ENCODE data around the gene PTPRQ.
"Not testable (repeated sequence)": the region's sequence is repeated elsewhere in the genome, so short reads cannot be mapped to it uniquely, and the experiment has no call there.

Gene PTPRQ

DNA sequence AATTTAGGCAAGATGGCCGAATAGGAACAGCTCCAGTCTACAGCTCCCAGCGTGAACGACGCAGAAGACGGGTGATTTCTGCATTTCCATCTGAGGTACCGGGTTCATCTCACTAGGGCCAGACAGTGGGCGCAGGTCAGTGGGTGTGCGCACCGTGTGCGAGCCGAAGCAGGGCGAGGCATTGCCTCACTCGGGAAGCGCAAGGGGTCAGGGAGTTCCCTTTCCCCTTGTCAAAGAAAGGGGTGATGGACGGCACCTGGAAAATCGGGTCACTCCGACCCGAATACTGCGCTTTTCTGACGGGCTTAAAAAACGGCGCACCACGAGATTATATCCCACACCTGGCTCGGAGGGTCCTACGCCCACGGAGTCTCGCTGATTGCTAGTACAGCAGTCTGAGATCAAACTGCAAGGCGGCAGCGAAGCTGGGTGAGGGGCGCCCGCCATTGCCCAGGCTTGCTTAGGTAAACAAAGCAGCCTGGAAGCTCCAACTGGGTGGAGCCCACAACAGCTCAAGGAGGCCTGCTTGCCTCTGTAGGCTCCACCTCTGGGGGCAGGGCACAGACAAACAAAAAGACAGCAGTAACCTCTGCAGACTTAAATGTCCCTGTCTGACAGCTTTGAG, 33.6 kb downstream of the PTPRQ start:
- H3K36me3 ChIP-seq (ENCODE audit: control insufficient read depth, insufficient read depth, low read length); H3K9ac ChIP-seq (ENCODE audit: low read length); H3K27me3 ChIP-seq (ENCODE audit: control insufficient read depth, insufficient read depth, low read length); H3K4me1 ChIP-seq (ENCODE audit: control insufficient read depth, insufficient read depth, low read length); H3K4me3 ChIP-seq (ENCODE audit: low read length); H3K9me3 ChIP-seq (ENCODE audit: control insufficient read depth, low read length): not testable (repeated sequence)

DNA sequence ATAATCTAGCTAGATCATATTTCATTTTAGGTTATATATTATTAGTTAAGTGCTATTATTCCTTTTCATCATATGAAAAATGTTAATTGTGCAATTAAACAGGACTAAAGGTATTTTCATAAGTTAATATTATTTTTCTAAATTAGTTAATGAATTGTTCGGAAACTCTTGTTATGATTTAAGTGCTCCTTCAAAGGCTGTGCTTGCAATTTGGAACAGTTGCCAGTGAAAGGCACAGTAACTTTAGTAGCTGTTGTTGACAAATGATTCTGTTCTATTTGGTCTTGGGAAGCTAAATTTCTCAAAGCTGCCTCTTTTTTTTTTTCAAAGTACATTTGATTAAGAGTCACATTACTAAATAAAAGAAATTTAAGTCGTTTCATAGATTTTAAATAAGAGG, 40.7 kb downstream of the PTPRQ start:
- no peaks in the 10 kb centered on the region for H3K36me3 ChIP-seq (ENCODE audit: control insufficient read depth, insufficient read depth, low read length)
- H3K27me3 ChIP-seq (ENCODE audit: control insufficient read depth, insufficient read depth, low read length), result no peaks in the 10 kb centered on the region
- no peaks in the 10 kb centered on the region for H3K9me3 ChIP-seq (ENCODE audit: control insufficient read depth, low read length)
- H3K4me3 ChIP-seq (ENCODE audit: low read length), result no peak overlapping the region
- H3K4me1 ChIP-seq (ENCODE audit: control insufficient read depth, insufficient read depth, low read length), result no peaks in the 10 kb centered on the region
- no peak overlapping the region for H3K9ac ChIP-seq (ENCODE audit: low read length)

DNA sequence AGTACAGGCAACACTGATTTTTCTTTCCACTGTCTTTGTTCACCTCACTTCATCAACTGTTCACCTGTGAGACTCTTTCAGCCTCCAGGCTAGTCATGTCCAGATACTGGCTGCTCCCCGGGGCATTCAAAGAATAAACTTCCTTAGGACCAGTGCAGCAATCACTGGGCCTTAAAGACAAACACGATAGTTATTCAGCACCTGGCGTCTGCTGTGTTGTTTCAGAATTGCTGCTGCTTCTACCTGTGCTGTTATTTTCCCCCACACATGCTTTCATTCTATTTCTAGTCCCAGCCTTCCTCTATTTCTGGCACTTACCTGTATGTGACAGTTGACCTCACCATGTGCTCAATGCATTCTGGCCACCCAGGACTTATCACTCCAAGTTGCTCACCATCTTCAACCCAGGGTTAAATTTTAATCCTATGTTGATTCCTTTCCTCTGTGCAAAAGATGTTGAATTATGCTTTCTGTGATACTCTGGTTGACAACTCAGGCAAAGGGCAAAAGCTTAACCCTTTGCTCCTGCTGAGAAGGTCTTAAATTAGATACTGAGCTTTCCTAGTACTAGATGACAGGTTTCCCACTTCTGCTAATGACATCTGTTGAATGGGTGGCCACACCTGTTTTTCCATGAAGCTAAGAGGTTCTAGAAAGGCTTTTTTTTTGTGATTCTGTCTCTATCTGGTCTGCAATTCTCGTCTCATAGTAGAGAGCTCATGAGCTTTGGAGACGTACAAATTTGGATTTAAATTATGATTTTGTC, 41.4 kb downstream of the PTPRQ start:
- Histone ChIP-seq H3K9ac (ENCODE audit: low read length) (no peak overlapping the region), H3K4me3 (ENCODE audit: low read length) (no peak overlapping the region), H3K27me3 (ENCODE audit: control insufficient read depth, insufficient read depth, low read length) (no peaks in the 10 kb centered on the region), H3K4me1 (ENCODE audit: control insufficient read depth, insufficient read depth, low read length) (no peaks in the 10 kb centered on the region), H3K9me3 (ENCODE audit: control insufficient read depth, low read length) (no peaks in the 10 kb centered on the region), H3K36me3 (ENCODE audit: control insufficient read depth, insufficient read depth, low read length) (no peaks in the 10 kb centered on the region)

DNA sequence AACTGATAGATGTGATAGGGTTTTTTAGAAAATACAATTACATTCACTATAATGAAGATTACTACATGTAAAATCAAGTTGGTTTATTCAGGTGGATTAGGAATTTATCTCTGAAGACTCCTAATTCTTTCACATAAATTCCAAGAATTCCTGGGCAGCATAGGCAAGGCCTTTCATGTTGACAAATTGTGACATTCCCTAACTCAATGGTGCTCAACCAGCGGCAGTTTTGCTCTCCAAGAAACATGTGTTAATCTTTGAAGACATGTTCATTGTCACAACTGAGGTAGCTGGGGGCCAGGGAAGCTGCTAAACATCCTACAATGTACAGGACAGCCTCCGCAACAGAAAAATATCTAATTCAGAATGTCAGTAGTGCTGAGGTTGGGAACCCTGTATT, 46.3 kb downstream of the PTPRQ start:
- no peak overlapping the region for H3K4me3 ChIP-seq (ENCODE audit: low read length)
- no peaks in the 10 kb centered on the region for H3K9me3 ChIP-seq (ENCODE audit: control insufficient read depth, low read length)
- H3K36me3 ChIP-seq (ENCODE audit: control insufficient read depth, insufficient read depth, low read length), result no peaks in the 10 kb centered on the region
- H3K9ac ChIP-seq (ENCODE audit: low read length), result no peak overlapping the region
- H3K4me1 ChIP-seq (ENCODE audit: control insufficient read depth, insufficient read depth, low read length), result no peaks in the 10 kb centered on the region
- no peaks in the 10 kb centered on the region for H3K27me3 ChIP-seq (ENCODE audit: control insufficient read depth, insufficient read depth, low read length)

DNA sequence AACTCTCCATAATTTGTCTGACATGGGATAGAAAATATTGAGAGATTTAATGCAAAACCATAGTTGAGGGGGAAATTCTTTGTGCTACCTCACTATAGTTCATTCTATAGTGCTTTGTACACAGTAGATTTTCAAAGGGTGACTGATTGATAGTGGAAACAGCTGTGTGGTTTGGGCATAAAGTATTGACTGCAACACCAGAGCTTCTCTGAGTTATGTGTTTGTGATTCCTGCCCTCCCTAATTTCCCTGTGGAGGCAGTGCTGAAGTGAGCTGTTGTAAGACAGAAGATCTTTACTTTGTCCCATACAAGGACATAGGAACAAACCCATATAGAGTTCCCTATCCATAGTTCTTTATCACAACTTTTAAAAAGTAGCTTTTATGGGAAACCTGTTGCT, 47.1 kb downstream of the PTPRQ start:
- Histone ChIP-seq H3K9me3 (ENCODE audit: control insufficient read depth, low read length) (no peaks in the 10 kb centered on the region), H3K9ac (ENCODE audit: low read length) (no peak overlapping the region), H3K4me1 (ENCODE audit: control insufficient read depth, insufficient read depth, low read length) (no peaks in the 10 kb centered on the region), H3K36me3 (ENCODE audit: control insufficient read depth, insufficient read depth, low read length) (no peaks in the 10 kb centered on the region), H3K4me3 (ENCODE audit: low read length) (no peak overlapping the region), H3K27me3 (ENCODE audit: control insufficient read depth, insufficient read depth, low read length) (no peaks in the 10 kb centered on the region)

DNA sequence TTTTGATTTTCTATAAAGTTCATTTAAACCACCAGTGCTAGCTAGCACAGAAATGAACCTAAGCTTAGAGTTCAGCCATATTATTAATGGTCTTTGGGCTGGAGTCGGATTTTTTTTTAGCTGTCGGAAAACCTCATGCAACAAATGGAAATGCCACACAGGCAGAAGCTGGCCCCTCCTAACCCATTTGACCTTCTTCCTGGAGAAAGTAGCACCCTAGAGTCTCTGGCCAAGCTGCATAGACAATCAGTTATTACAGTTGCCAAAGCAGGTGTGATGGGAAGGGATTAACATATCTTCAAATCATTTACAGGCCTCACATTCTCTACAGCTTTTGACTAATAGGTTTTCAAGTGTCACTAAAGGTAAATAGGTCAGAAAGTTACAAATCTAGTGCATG, 49.4 kb downstream of the PTPRQ start:
- Histone ChIP-seq H3K9ac (ENCODE audit: low read length) (no peak overlapping the region), H3K36me3 (ENCODE audit: control insufficient read depth, insufficient read depth, low read length) (no peaks in the 10 kb centered on the region), H3K4me3 (ENCODE audit: low read length) (no peak overlapping the region), H3K27me3 (ENCODE audit: control insufficient read depth, insufficient read depth, low read length) (no peaks in the 10 kb centered on the region), H3K9me3 (ENCODE audit: control insufficient read depth, low read length) (no peaks in the 10 kb centered on the region), H3K4me1 (ENCODE audit: control insufficient read depth, insufficient read depth, low read length) (no peaks in the 10 kb centered on the region)

- Histone ChIP-seq H3K9ac (ENCODE audit: low read length) (no peak overlapping the region), H3K4me3 (ENCODE audit: low read length) (no peak overlapping the region), H3K4me1 (ENCODE audit: control insufficient read depth, insufficient read depth, low read length) (no peaks in the 10 kb centered on the region), H3K27me3 (ENCODE audit: control insufficient read depth, insufficient read depth, low read length) (no peaks in the 10 kb centered on the region), H3K36me3 (ENCODE audit: control insufficient read depth, insufficient read depth, low read length) (no peaks in the 10 kb centered on the region), H3K9me3 (ENCODE audit: control insufficient read depth, low read length) (no peaks in the 10 kb centered on the region)
These were observed 50.8 kb downstream of the PTPRQ start for GRCh38 chr12:80494836-80495235.

GRCh38 chr12:80498059-80498728, 54.2 kb downstream of the PTPRQ start:
- Histone ChIP-seq H3K4me1 (ENCODE audit: control insufficient read depth, insufficient read depth, low read length) (no peaks in the 10 kb centered on the region), H3K4me3 (ENCODE audit: low read length) (no peak overlapping the region), H3K27me3 (ENCODE audit: control insufficient read depth, insufficient read depth, low read length) (no peaks in the 10 kb centered on the region), H3K36me3 (ENCODE audit: control insufficient read depth, insufficient read depth, low read length) (no peaks in the 10 kb centered on the region), H3K9me3 (ENCODE audit: control insufficient read depth, low read length) (no peaks in the 10 kb centered on the region), H3K9ac (ENCODE audit: low read length) (no peak overlapping the region)

DNA sequence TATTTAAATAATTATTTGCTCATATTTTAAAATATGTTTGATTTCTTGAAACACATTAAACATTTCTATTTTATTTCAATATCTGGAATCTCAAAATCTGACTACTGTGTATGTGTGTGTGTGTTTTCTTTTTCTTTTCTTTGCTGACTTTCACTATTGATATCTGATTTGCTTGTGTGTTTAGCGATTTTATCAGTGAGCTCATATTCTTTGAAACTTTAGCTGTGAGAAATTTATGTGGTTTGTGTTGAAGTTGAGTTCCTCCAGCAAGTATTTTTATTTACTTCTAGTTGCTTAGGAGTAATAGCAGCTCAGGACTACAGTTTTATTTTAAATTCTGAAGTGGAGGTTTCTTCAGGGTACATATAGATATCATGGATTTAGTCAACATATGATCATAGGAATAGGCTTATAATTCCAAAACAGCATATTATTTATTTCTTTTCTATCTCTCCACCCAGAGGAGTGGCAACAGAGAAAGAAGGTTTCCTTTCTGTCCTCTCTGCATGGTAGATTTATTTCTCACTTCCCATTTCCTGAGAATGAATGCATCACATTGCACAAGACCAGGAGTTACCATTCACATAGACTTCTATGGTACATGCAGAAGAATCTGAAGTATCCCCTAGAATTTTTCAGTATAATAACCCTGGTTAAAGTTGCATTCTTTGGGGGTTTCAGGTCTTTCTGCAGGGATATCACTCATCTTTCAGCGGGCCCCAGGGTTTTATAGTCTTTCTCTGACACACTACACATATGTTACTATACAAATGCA, 60.5 kb downstream of the PTPRQ start:
- Histone ChIP-seq H3K9ac (ENCODE audit: low read length) (no peak overlapping the region), H3K4me1 (ENCODE audit: control insufficient read depth, insufficient read depth, low read length) (no peaks in the 10 kb centered on the region), H3K36me3 (ENCODE audit: control insufficient read depth, insufficient read depth, low read length) (no peaks in the 10 kb centered on the region), H3K4me3 (ENCODE audit: low read length) (no peak overlapping the region), H3K9me3 (ENCODE audit: control insufficient read depth, low read length) (no peaks in the 10 kb centered on the region), H3K27me3 (ENCODE audit: control insufficient read depth, insufficient read depth, low read length) (no peaks in the 10 kb centered on the region)

DNA sequence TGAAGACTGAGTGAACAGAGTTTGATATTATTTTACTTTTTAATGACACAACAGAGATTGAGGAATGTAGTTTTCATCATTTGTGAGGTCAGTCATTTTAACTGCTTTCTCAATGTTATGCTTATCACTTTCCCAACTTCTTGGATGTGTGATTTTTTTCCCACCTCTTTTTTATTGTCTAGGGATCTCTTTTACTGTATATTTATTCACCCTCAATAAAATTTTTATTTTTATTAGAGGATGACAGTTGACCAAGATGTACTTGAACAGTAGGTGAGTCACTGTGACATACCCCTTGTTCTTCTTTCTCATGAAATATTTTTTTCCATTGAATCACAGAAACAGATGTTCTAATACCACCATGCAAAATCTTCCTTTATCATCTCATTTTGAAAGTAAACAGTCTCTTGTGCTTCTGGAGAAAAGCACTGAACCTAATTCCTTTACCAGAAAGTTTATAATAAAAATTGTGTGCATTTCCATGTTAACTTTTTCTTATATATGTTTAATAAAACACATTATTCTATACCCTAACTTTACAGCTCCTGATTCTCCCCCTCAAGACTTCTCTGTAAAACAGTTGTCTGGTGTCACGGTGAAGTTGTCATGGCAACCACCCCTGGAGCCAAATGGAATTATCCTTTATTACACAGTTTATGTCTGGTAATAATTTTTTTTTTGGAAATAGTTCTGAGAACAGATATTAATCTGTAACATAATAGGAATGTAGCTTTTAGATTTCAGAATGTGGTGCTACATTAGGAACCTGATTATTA, 65.9 kb downstream of the PTPRQ start:
- H3K27me3 ChIP-seq (ENCODE audit: control insufficient read depth, insufficient read depth, low read length), result no peaks in the 10 kb centered on the region
- H3K36me3 ChIP-seq (ENCODE audit: control insufficient read depth, insufficient read depth, low read length), result no peaks in the 10 kb centered on the region
- H3K4me3 ChIP-seq (ENCODE audit: low read length), result no peak overlapping the region
- H3K4me1 ChIP-seq (ENCODE audit: control insufficient read depth, insufficient read depth, low read length), result no peaks in the 10 kb centered on the region
- H3K9me3 ChIP-seq (ENCODE audit: control insufficient read depth, low read length), result no peaks in the 10 kb centered on the region
- H3K9ac ChIP-seq (ENCODE audit: low read length), result no peak overlapping the region

DNA sequence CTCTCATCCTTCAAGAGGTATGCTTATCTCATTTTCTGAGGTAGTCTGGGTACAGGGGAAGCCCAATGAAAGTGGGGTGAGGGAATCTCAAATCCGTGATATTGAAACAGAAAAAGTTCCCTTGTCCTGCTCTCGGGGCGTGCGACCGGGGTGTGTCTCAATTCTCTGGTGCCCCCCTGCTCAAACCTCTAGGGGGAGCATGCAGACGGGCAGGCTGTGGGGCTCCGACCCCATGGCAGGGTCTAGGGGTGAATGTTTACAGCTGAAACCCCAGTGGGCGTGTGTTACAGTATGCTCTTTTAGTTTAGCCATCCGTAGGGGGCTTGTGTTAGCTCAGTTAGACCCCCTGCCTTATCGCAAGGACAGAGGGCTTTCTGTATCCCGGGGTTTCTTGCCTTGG, 68.7 kb downstream of the PTPRQ start:
- Histone ChIP-seq H3K36me3 (ENCODE audit: control insufficient read depth, insufficient read depth, low read length) (no peaks in the 10 kb centered on the region), H3K27me3 (ENCODE audit: control insufficient read depth, insufficient read depth, low read length) (no peaks in the 10 kb centered on the region), H3K4me3 (ENCODE audit: low read length) (no peak overlapping the region), H3K9ac (ENCODE audit: low read length) (no peak overlapping the region), H3K4me1 (ENCODE audit: control insufficient read depth, insufficient read depth, low read length) (no peaks in the 10 kb centered on the region), H3K9me3 (ENCODE audit: control insufficient read depth, low read length) (no peaks in the 10 kb centered on the region)

Data from mucosa of stomach (tissue), 1 donor.